Natural killer cell (primary cell): ENCODE data around the gene TM9SF2. TPM values are rescaled to one million over a fixed set of nuclear protein-coding genes. Genes with fewer than 3 reads are reported as not detected.
"Not testable (repeated sequence)": the region's sequence is repeated elsewhere in the genome, so short reads cannot be mapped to it uniquely, and the experiment has no call there.

Experiments used
- ATAC-seq, 3 donors: fragments of 150-1000 bp in 2 of 3; fragments of 200-7000 bp in 1 of 3; cut with Tn5 transposase; 1 replicate in 1 of 3; 2 replicates in 2 of 3; pipeline ENCODE4 v1.10.0; 2021; ENCODE audit warnings: mild to moderate bottlenecking in 2 of 3, moderate library complexity in 2 of 3
- DNase-seq, 2 donors: peaks; one replicate each; pipeline versions ENCODE4 v3.0.0 to v3.0.0-alpha.2; 2013 to 2021; ENCODE audit warnings: mixed read lengths in 1 of 2
- H3K27ac ChIP-seq: one replicate; pipeline ENCODE4 v1.5.1; 2013; ENCODE audit warnings: mild to moderate bottlenecking, low read length
- H3K27me3 ChIP-seq: one replicate; pipeline ENCODE4 v1.6.1; 2013; ENCODE audit warnings: low read length; ENCODE audit not compliant: control insufficient read depth, insufficient read depth
- H3K36me3 ChIP-seq: one replicate; pipeline ENCODE4 v1.6.1; 2013; ENCODE audit warnings: low read length; ENCODE audit not compliant: control insufficient read depth, insufficient read depth
- H3K4me1 ChIP-seq: one replicate; pipeline ENCODE4 v1.6.1; 2013; ENCODE audit warnings: low read length; ENCODE audit not compliant: control insufficient read depth, insufficient read depth
- H3K4me3 ChIP-seq: one replicate; pipeline ENCODE4 v1.5.1; 2013; ENCODE audit warnings: low read length
- H3K9me3 ChIP-seq: one replicate; pipeline ENCODE4 v1.6.1; 2013; ENCODE audit warnings: low read length; ENCODE audit not compliant: control insufficient read depth, insufficient read depth
- H3K27ac Mint-ChIP-seq, 2 donors: one replicate each; pipeline ENCODE4 v1.8.0; 2022; ENCODE audit warnings: mild to moderate bottlenecking in 2 of 2, mixed read lengths in 2 of 2, moderate library complexity in 1 of 2
- H3K27me3 Mint-ChIP-seq, 2 donors: one replicate each; pipeline ENCODE4 v1.8.0; 2022; ENCODE audit warnings: low read depth in 2 of 2, mixed read lengths in 2 of 2
- H3K36me3 Mint-ChIP-seq: one replicate; pipeline ENCODE4 v1.8.0; 2022; ENCODE audit warnings: mixed read lengths
- H3K4me1 Mint-ChIP-seq, 2 donors: one replicate each; pipeline ENCODE4 v1.8.0; 2022; ENCODE audit warnings: mixed read lengths in 2 of 2
- H3K4me3 Mint-ChIP-seq: one replicate; pipeline ENCODE4 v1.8.0; 2022; ENCODE audit warnings: mild to moderate bottlenecking, moderate library complexity, mixed read lengths
- H3K9me3 Mint-ChIP-seq, 2 donors: one replicate each; pipeline ENCODE4 v1.8.0; 2022; ENCODE audit warnings: mixed read lengths in 2 of 2
- CTCF ChIP-seq: fragments of 200-600 bp; IDR thresholded peaks from one replicate; pipeline ENCODE4 v1.8.0; 2022; ENCODE audit warnings: antibody characterized with exemption
- WGBS: methylation state at CpG from one replicate; pipeline ENCODE4 v1.1.7; 2013; ENCODE audit warnings: missing lambda C conversion rate; ENCODE audit not compliant: insufficient coverage; 5-methylcytosine and 5-hydroxymethylcytosine counted together
- intact Hi-C: fragments of 100-400 bp; cut with micrococcal nuclease; formaldehyde crosslinking; loops from one replicate; pipeline ENCODE4 v1.14.2; 2022
- total RNA-seq, 4 donors: library from RNA; stranded (reverse); fragments of 120-200 nt in 1 of 4; gene quantifications; one replicate each; pipeline versions ENCODE4 v1.2.3 to v1.2.4, GENCODE V29; 2013 to 2022

The TM9SF2 gene
- total RNA-seq, 3 donors from 2014 or later (not counting 1 experiment from before 2014, with no cell fraction given), result 41.8 to 62.1 (median 51.4) TPM

- Histone ChIP-seq H3K27ac (no peak overlapping the region), H3K9me3 (peaks cover 11% of the 10 kb centered on the region), H3K36me3 (peaks cover 33% of the 10 kb centered on the region), H3K27me3 (no peaks in the 10 kb centered on the region), H3K4me1 (peaks cover 6% of the 10 kb centered on the region), H3K4me3 (no peak overlapping the region)
- no peak for ATAC-seq
- H3K27me3 Mint-ChIP-seq, result no peaks in the 10 kb centered on the region
- intact Hi-C loops, result no loop called here
- WGBS, result 100% methylated on average over 2 of the region's 2 CpGs
- no peak for DNase-seq
- no peak for TF ChIP-seq CTCF
- no peak overlapping the region for H3K27ac Mint-ChIP-seq
- H3K4me3 Mint-ChIP-seq, result no peak overlapping the region
- peaks cover 11 to 15% of the 10 kb centered on the region in 2 donors for H3K4me1 Mint-ChIP-seq
- H3K9me3 Mint-ChIP-seq, result peaks cover 0 to 2% of the 10 kb centered on the region in 2 donors
- H3K36me3 Mint-ChIP-seq, result peaks cover 9% of the 10 kb centered on the region
These were observed 63.1 kb downstream of the TM9SF2 start for GRCh38 chr13:99564386-99564785.

GRCh38 chr13:99565478-99566124 lies 64.3 kb downstream of the TM9SF2 start:
- ATAC-seq (peak in 1 of 3 donors; percentile 25), DNase-seq (no peak)
- H3K4me3 Mint-ChIP-seq, result peak overlapping the region; percentile 85
- H3K27me3 ChIP-seq, result no peaks in the 10 kb centered on the region
- H3K36me3 Mint-ChIP-seq, result peaks cover 9% of the 10 kb centered on the region
- H3K27me3 Mint-ChIP-seq, result no peaks in the 10 kb centered on the region
- no peak for TF ChIP-seq CTCF
- peaks cover 6% of the 10 kb centered on the region for H3K4me1 ChIP-seq
- peaks cover 0 to 2% of the 10 kb centered on the region in 2 donors for H3K9me3 Mint-ChIP-seq
- peak overlapping the region; percentile 33 to 44 for H3K27ac Mint-ChIP-seq
- no peak overlapping the region for H3K27ac ChIP-seq
- H3K4me1 Mint-ChIP-seq, result peaks cover 11 to 15% of the 10 kb centered on the region in 2 donors
- H3K4me3 ChIP-seq, result no peak overlapping the region
- intact Hi-C loops, result no loop called here
- H3K36me3 ChIP-seq, result peaks cover 23% of the 10 kb centered on the region
- 71% methylated on average over 30 of the region's 30 CpGs for WGBS
- H3K9me3 ChIP-seq, result peaks cover 12% of the 10 kb centered on the region

GRCh38 chr13:99566125-99567083 lies 65.1 kb downstream of the TM9SF2 start:
- ATAC-seq (peak in 1 of 3 donors; percentile 45), DNase-seq (no peak)
- no peak for TF ChIP-seq CTCF
- WGBS, result 74% methylated on average over 37 of the region's 37 CpGs
- Histone ChIP-seq H3K9me3 (peaks cover 12% of the 10 kb centered on the region), H3K4me1 (peaks cover 6% of the 10 kb centered on the region), H3K27ac (no peak overlapping the region), H3K27me3 (no peaks in the 10 kb centered on the region), H3K36me3 (peaks cover 19% of the 10 kb centered on the region), H3K4me3 (no peak overlapping the region)
- intact Hi-C loops, result no loop called here
- H3K36me3 Mint-ChIP-seq, result peaks cover 9% of the 10 kb centered on the region
- H3K4me3 Mint-ChIP-seq, result peak overlapping the region; percentile 85
- peak overlapping the region; percentile 33 to 44 for H3K27ac Mint-ChIP-seq
- no peaks in the 10 kb centered on the region for H3K27me3 Mint-ChIP-seq
- peaks cover 11 to 15% of the 10 kb centered on the region in 2 donors for H3K4me1 Mint-ChIP-seq
- peaks cover 0 to 2% of the 10 kb centered on the region in 2 donors for H3K9me3 Mint-ChIP-seq

GRCh38 chr13:99568901-99569300 lies 67.6 kb downstream of the TM9SF2 start:
- H3K36me3 ChIP-seq, DNase-seq, H3K27ac ChIP-seq, H3K4me3 ChIP-seq, H3K27ac Mint-ChIP-seq, H3K36me3 Mint-ChIP-seq, ATAC-seq, H3K9me3 Mint-ChIP-seq, intact Hi-C loops, H3K4me1 ChIP-seq, H3K27me3 ChIP-seq, H3K27me3 Mint-ChIP-seq, H3K4me3 Mint-ChIP-seq: not testable (repeated sequence)
- H3K4me1 Mint-ChIP-seq, result peaks cover 11 to 15% of the 10 kb centered on the region in 2 donors
- WGBS, result 100% methylated on average over 1 of the region's 6 CpGs
- H3K9me3 ChIP-seq, result peaks cover 12% of the 10 kb centered on the region
